HL-60 (cell line): ENCODE data around the gene TIRAP.

Source experiments
- DNase-seq, 2 experiments: peaks; one replicate each; pipeline ENCODE4 v3.0.0-alpha.2; 2010 to 2020; ENCODE audit warnings: low read depth in 1 of 2, low spot score in 1 of 2
- H3K27ac ChIP-seq: fragments of 250-450 bp; sonication (Bioruptor Pico); replicated peaks from 2 replicates; pipeline ENCODE4 v1.5.1; 2020; ENCODE audit warnings: mild to moderate bottlenecking, moderate library complexity
- H3K27me3 ChIP-seq: fragments of 250-450 bp; sonication (Bioruptor Pico); 2 replicates; pipeline ENCODE4 v1.5.1; 2021; ENCODE audit warnings: mild to moderate bottlenecking, moderate library complexity; ENCODE audit not compliant: insufficient read depth, poor library complexity, severe bottlenecking
- H3K4me3 ChIP-seq: replicated peaks from 2 replicates; pipeline ENCODE4 v1.5.1; 2011; ENCODE audit warnings: mild to moderate bottlenecking, control low read depth, low read length; ENCODE audit not compliant: insufficient read depth
- GABPA ChIP-seq: IDR thresholded peaks from 2 replicates; pipeline ENCODE4 v1.6.1; 2012; ENCODE audit warnings: low read depth
- POLR2AphosphoS5 ChIP-seq: IDR thresholded peaks from 2 replicates; pipeline ENCODE4 v1.6.1; 2012; ENCODE audit warnings: low read depth
- REST ChIP-seq: IDR thresholded peaks from 2 replicates; pipeline ENCODE4 v1.6.1; 2012; ENCODE audit warnings: low read depth; ENCODE audit not compliant: insufficient replicate concordance
- SPI1 ChIP-seq: IDR thresholded peaks from 2 replicates; pipeline ENCODE4 v1.6.1; 2012; ENCODE audit warnings: low read depth, mild to moderate bottlenecking, borderline replicate concordance
- TF ChIP-seq, protein P1 (sequence below): IDR thresholded peaks from one replicate; pipeline ENCODE4 v1.5.1; 2011; ENCODE audit warnings: low read length, control low read depth, inconsistent platforms; ENCODE audit not compliant: insufficient read depth

Gene TIRAP

DNA sequence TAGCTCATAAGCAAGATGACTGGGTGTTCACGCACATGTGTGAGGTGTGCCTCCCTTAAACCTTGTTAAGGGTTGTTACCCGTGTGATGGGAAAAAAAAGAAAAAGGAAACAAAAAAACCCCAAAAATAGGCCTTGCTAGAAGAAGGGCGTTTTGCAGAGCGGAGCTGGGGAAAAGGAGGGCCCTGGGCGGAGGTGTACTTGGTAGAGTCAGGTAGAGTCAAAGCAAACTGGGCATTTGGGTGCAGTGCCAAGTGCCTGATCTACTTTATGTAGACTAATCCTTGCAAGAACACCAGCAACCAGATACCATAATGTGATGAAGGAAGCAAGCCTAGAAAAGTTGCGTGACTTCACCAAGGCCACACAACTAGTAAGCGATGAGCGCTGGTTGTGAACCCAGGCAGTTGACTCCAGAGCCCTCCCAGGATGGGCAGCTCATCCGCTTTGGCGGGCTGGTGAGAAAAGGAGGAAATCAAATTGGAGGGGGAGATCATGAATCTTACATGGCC is 1.2 kb upstream of the TIRAP start:
- H3K27me3 ChIP-seq: no peaks in the 10 kb centered on the region
- H3K27ac ChIP-seq: no peak overlapping the region
- H3K4me3 ChIP-seq: no peak overlapping the region
- no peak for DNase-seq
- no peak for TF ChIP-seq GABPA
- TF ChIP-seq, protein P1, sequence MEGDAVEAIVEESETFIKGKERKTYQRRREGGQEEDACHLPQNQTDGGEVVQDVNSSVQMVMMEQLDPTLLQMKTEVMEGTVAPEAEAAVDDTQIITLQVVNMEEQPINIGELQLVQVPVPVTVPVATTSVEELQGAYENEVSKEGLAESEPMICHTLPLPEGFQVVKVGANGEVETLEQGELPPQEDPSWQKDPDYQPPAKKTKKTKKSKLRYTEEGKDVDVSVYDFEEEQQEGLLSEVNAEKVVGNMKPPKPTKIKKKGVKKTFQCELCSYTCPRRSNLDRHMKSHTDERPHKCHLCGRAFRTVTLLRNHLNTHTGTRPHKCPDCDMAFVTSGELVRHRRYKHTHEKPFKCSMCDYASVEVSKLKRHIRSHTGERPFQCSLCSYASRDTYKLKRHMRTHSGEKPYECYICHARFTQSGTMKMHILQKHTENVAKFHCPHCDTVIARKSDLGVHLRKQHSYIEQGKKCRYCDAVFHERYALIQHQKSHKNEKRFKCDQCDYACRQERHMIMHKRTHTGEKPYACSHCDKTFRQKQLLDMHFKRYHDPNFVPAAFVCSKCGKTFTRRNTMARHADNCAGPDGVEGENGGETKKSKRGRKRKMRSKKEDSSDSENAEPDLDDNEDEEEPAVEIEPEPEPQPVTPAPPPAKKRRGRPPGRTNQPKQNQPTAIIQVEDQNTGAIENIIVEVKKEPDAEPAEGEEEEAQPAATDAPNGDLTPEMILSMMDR: no peak
- no peak for TF ChIP-seq SPI1
- TF ChIP-seq REST: no peak
- TF ChIP-seq POLR2AphosphoS5: no peak

DNA sequence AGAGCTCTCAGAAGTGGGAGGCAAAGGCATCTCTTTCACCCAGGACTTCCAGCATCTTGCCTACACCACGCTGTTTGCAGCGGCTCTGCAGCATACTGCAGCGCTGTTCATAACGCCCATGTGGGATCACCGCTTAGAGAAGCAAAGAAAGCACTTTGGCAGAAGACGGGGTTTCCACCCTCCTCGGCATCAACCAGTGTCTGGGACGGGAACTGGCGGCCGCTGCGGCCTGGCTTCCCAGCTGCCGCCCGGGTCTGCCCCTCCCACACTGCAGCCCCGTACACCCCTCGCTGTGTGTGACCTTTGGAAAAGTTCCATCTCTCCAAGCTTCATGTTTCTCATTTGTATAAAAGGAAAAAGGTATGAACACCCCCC is 545 bp upstream of the TIRAP start:
- H3K27me3 ChIP-seq: no peaks in the 10 kb centered on the region
- TF ChIP-seq, protein P1: no peak
- TF ChIP-seq GABPA (no peak), REST (no peak), SPI1 (no peak), POLR2AphosphoS5 (no peak)
- peak overlapping the region; percentile 68 for H3K4me3 ChIP-seq
- peak in 1 of 2 experiments; percentile 55 for DNase-seq
- H3K27ac ChIP-seq: peak overlapping the region; percentile 82

GRCh38 chr11:126284829-126285228 is 1.9 kb downstream of the TIRAP start:
- Histone ChIP-seq H3K27me3 (no peaks in the 10 kb centered on the region), H3K4me3 (no peak overlapping the region), H3K27ac (no peak overlapping the region)
- TF ChIP-seq, protein P1: no peak
- TF ChIP-seq POLR2AphosphoS5 (no peak), SPI1 (no peak), GABPA (no peak), REST (no peak)
- peak in 1 of 2 experiments; percentile 43 for DNase-seq
